ENCODE data around the gene MYO1B. TPM values are rescaled to one million over a fixed set of nuclear protein-coding genes. Genes with fewer than 3 reads are reported as not detected.

MYO1B gene
- total RNA-seq, result 10 to 100 TPM; 11.2 to 12.1 TPM

DNA sequence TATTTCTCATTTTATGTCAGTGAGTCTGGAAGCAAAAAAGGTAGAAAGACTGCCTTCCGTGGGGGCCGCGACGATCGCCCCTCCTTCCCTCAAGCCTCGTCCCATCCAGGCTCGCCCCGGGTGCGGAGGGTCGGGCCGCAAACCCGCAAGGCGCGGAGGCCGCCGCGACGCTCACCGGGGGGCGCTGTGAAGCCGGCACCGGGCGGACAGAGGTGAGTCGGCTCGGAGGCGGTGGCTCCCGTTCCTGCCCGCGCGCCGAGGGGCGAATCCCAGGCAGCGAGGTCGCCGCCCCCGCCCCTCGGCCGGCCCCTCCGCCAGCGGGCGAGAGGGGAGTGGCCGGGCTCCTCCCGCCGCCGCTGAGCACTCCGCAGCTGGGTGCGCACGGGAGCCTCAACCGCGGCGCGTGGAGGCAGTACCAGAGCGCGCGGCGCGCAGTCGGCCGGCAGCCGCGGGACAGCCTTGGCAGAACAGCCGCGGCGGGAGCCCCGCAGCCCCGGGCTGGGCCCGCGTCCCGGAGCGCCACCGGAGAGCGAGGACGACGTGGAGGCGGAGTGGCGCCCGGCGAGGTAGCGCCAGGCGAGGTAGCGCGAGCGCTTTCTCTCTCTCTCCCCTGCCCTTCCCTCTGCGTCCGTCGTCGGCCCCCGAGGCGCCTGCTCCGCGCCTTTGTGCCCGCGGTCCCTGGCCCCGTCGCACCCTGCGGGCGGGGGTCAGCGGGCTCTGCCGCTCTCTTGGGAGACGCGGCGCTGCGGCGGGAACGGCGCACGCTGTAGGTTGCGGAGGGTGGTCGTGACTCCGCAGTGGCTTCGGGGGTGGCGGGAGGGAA, at the start of gene MYO1B:
MYO1B (plus strand) TSS at position 359 of the 823 bp plus-strand sequence. CDS start 31,492 bp downstream, outside the sequence.
- POLR2A ChIA-PET, result no interaction called here
- CTCF ChIA-PET, result interaction anchor here (1.3 kb wide), 1 partner anchor 18 kb away, joined by 3 read pairs; no protein-coding TSS in a partner anchor

DNA sequence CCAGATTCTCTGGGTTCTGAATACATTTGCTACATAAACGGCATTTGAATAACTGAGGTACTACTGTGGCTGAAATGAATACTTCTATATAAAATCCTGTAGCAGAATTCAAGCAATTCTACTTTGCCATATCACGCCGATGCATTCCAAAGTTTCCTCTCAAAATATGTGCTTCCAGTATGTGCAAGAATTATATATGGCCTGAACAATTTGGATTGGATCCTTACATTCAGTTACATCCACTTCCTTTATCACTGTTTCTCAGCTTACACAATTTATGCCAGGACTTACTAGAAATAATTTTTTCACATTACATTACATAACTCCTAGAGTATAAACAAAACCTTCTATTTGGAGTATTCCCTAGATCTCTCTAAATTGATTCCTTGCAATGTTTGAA, 48.1 kb upstream of the MYO1B start:
- ChIA-PET CTCF (interaction anchor here (1.4 kb wide), 1 partner anchor 22 kb away, joined by 3 read pairs; no protein-coding TSS in a partner anchor), POLR2A (no interaction called here)

DNA sequence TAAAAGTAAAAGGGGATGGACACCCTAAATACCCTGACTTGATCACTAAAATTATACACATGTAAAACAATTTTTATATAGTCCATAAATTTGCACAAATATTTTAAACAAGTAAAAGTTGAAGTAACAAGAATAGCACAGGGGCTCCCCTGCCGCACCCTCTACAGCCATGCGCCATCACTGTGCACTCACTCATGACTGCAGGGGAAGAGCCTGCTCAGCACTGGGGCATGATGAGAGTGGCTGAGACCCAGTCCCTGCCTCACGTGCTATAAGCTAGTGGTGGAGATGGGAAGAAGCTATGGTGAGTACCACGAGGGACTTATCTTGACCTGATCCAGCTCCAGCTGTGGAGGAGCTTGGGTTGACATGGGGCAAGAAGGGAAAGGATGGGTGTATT, 46.9 kb upstream of the MYO1B start:
- POLR2A ChIA-PET, result no interaction called here
- CTCF ChIA-PET, result interaction anchor here (1.5 kb wide), 1 partner anchor 19 kb away, joined by 4 read pairs; no protein-coding TSS in a partner anchor

DNA sequence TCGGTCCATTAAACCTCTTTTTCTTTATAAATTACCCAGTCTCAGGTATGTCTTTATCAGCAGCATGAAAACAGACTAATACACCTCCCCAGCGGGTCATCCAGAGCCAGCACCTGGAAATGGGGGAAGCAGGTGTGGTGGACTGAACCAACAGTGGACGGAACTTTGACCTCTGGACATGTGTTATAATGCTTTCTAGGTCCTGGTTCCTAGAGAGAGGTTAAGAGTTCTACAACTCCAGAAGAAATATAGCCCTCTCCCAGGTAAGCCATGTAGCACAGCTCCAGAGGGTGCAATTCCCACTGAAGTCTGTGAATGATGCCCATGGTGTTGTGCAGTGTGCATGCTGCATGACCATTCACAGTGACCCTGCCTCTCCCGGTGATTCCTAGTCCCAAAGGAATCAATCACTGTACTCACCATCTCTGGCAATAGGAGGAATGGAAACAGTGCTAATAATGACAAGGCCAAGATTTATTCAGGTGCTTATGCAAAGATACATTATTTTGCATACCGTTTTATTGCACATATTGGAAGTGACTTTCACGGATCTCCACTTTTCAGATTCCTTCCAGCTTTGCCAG, 45.2 kb upstream of the MYO1B start:
- POLR2A ChIA-PET, result no interaction called here
- CTCF ChIA-PET, result no interaction called here

DNA sequence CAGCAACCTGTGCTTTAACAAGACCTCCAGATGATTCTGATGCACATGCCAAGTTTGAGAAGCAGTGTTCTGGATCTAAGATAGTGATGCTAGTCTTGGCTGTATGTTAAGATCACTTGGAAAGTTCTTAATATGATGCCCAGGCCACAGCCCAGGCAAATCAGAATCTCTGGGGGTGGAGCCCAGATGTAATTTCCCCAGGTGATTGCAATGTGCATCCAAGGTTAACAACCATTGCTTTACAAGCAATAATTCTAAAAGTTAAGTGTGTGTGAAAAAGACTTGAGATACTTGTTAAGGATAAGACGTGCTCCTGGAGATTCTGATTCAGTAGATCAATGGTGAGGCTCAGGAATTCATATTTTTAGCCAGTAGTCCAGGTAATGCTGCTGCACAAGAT, 44.3 kb upstream of the MYO1B start:
- POLR2A ChIA-PET, result no interaction called here

DNA sequence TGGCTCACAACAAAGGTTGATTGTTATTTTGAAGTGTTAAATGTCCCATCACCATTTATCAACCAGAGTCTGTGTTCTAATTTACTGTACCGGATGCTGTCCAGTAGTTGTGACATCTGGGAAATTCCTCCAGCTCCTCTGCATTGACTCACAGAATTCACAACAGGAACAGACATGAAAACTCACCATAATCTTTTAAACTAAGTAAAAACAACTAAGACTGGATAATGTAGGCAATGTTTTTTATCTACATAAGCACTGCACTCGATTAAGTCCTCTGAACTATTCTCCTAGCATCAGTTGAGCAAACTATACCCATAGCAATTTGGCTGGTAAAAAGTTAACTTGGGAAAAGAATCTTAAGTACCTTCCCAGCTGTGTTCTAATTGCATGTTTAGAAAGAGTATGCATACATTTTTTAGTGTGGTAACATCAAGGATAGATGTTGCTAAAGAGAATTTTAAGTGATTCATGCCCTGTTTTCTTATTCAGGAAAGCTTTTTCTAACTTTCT, 42.9 kb upstream of the MYO1B start:
- ChIA-PET CTCF (interaction anchor here (1.3 kb wide), 1 partner anchor 8 kb away, joined by 3 read pairs; no protein-coding TSS in a partner anchor), POLR2A (no interaction called here)

More for the DNA sequence above, 44.3 kb upstream of the MYO1B start:
- CTCF ChIA-PET, result no interaction called here

DNA sequence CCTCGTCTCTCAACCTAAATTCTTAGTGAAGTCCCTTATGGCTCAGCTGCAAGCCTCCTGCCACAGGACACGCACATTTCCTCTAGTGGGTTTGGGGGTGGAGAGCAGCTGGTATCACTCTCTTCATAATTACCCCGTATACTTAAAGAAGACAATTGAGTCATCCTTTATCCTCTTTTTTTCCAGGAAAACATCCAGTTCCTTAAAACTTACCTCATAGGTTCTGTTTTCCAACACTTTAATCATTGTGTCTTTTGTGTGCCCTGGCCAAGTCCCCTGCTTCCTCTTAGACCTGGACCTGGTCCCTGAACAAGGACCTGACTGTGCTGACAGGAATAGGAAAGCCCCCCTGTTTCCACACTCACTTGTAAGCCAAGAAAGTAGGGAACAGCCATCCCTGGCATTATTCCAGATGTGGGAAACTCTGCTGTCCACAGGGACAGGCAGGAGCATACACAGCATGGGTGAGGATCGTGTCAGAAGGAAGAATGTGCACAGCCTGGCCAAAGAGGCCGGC, 42.3 kb upstream of the MYO1B start:
- POLR2A ChIA-PET, result interaction anchor here (0.6 kb wide), 1 partner anchor 9 kb away, joined by 4 read pairs; no protein-coding TSS in a partner anchor
- CTCF ChIA-PET, result interaction anchor here (1.3 kb wide), 1 partner anchor 9 kb away, joined by 3 read pairs; no protein-coding TSS in a partner anchor

DNA sequence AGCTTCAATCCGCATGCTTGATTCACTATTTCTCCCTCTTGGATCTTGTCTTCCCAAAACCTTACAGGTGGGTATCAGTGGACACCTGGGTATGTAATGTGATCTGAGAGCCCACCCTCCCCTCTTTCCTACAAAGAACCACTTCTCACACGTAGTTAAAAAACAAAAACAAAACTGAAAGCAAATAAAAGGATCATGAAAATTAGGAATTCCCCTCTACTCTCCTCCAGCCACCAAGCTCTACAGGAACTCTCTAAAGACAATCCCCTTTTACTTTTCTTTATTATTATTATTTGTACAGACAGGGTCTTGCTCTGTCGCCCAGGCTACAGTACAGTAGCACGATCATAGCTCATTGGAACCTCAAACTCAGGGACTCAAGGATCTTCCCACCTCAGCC, 40.8 kb upstream of the MYO1B start:
- ChIA-PET POLR2A (interaction anchor here (0.6 to 1.7 kb wide), 2 partner anchors 10 to 48 kb away, joined by 4 to 8 read pairs; no protein-coding TSS in a partner anchor), CTCF (interaction anchor here (1.0 to 1.6 kb wide), 2 partner anchors 39 to 317 kb away, joined by 3 to 5 read pairs; no protein-coding TSS in a partner anchor)

DNA sequence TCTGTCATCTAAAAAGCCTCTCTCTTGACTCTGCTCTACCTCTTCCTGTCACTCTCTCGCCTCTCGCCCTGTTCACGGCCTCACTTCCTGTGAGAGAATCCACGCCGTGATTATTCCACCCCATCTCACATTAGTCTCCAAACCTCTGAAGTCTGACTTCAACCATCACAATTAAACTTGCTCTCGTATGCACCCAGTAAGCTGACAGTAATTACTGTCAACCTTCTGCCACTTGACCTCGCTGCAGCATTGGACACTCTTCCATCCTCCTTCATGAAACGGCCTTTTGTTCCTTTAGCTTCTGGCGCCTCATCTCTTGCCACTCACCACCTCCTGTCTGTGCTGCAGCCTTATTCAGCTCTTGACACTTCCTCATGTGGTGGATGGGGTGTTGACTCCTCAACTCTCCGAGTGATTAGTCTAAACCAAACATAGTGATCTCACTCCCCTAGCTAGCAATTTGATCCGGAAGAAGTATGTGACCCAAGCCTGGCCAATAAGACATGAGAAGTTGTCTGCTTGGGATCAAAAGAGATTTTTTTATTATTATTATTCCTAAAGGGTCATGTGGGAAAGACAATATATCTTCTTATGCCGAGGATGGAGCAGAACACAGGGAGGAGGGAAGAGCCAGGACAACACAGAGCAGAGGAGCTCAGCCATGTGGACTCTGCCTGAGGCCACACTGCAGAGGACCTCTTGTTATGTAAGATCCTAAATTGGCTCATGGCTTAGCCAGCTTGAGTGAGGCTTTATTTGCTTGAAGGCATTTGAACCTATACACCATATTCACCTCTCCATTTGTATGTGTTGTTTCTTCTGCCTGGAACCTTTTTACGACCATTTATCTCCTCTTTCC, 38.4 kb upstream of the MYO1B start:
- POLR2A ChIA-PET, result interaction anchor here (0.8 to 1.9 kb wide), 3 partner anchors 13 to 471 kb away, joined by 3 to 15 read pairs (median 5); partner anchors contain the start of gene NABP1
- CTCF ChIA-PET, result interaction anchor here (0.8 to 2.0 kb wide), 4 partner anchors 11 to 42 kb away, joined by 3 to 11 read pairs (median 4); no protein-coding TSS in a partner anchor

DNA sequence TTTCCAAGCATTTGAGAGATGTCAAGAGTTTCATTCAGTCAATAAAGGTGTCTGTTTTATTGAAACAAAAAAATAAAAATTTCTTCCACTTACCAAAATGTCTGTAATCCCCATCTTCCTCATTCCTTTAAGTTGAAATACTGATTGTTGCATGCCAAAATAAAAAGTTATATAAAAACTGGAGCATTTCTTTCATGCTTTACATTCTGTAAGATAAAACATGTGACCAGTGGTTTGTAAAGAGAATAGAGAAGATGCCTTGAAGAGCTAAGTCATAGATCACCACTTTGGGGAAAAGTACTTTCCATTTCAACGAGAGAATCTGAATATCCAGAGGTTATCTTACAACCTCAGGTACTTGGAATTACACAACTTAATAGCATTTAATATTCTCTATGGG, 35.9 kb upstream of the MYO1B start:
- CTCF ChIA-PET, result interaction anchor here (1.7 kb wide), 1 partner anchor 9 kb away, joined by 5 read pairs; no protein-coding TSS in a partner anchor
- POLR2A ChIA-PET, result no interaction called here

DNA sequence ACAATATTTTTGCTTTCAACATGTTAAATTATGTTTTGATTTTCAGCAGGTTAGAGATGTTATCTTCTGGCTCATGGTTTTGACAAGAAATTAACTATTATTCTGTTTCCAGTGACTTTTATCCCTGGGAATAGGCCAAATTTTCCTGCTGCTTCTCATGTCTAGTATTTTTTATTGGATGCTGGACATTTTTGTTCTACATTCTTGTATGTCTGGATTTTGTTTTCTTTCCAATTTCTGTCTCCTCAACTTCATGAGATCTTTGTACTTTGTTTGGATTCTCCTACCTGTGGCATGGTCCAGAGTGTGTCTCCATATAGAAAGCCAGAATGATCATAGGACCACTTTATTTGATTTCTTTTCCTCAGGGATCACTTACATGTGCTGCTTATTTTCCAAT, 33.1 kb upstream of the MYO1B start:
- CTCF ChIA-PET, result no interaction called here
- POLR2A ChIA-PET, result no interaction called here

DNA sequence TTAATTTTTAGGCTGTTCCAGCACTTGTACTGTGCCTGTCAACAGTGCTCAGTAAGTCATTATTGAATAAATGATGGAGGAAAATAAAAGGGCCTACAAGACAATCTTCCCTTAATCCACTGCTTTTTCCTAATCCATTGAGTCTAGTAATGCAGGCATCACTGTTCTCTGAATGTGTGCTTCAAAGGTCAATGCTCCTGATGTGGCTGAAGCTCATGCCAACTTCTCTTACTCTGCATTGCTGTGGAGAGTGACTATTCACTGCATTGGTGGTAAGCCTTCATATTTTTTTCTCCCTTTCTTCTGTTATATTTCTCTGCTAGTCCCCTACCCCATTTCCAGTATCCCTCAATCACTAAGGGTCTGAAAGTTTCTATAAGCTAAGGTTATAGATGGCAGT, 31.9 kb upstream of the MYO1B start:
- CTCF ChIA-PET, result no interaction called here
- POLR2A ChIA-PET, result no interaction called here

DNA sequence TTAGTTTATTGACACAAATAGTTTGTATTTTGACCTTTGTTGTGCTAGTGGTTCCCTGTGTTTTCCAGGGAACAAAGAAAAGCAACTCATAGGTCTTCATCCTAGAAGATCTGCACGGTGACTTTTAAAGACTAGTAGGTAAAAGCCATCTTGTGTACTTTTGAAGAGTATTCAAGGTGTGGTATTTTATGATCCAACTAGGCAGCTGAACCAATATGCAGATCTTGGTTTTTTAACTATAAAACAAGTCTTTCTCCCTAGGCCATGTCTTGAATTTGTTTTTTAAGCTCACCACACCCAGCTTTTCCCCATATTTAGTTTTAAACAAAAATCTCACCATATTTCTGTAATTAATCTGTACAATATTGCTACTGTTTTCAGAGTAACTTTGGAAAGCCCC, 30.0 kb upstream of the MYO1B start:
- CTCF ChIA-PET, result no interaction called here
- POLR2A ChIA-PET, result no interaction called here

DNA sequence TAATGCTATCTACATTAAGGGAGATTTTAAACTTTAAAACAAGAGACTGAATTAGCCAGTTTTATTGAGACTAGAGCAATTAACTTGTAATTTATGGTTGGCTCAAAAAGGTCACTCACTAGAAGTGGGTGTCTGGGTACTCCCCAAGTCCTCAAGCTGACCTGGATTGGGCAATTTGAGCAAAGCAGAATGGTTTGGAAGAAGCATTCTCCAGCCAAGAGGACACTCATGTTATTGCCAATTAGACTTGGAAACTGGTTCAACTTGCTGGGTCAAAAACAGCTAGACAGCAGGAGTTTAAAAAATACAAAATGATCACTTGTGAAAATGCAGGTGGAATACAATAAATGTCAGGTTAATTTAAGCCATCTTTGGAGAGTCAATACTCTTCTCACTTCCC, 29.5 kb upstream of the MYO1B start:
- ChIA-PET CTCF (no interaction called here), POLR2A (no interaction called here)

DNA sequence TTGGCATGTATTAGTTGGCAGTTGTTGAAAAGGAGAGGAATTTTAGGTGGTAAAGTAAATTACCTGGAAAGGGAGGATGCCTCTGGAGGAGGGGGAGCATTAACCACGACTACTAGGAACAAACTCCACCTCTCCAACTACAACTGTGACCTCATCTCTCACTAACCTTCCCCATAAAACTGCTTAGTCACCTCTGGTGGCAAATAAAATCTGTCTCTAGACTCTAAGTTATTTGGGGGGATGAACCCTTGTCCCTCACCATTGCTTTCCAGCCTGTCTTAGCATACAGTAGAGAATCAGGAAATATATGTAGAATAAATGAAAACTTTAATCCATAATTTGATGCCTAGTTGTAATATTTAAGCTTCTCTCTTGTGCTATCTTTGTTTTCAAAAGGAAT, 27.6 kb upstream of the MYO1B start:
- ChIA-PET POLR2A (no interaction called here), CTCF (interaction anchor here (1.0 to 2.5 kb wide), 4 partner anchors 9 to 19 kb away, joined by 3 to 11 read pairs (median 4); no protein-coding TSS in a partner anchor)

DNA sequence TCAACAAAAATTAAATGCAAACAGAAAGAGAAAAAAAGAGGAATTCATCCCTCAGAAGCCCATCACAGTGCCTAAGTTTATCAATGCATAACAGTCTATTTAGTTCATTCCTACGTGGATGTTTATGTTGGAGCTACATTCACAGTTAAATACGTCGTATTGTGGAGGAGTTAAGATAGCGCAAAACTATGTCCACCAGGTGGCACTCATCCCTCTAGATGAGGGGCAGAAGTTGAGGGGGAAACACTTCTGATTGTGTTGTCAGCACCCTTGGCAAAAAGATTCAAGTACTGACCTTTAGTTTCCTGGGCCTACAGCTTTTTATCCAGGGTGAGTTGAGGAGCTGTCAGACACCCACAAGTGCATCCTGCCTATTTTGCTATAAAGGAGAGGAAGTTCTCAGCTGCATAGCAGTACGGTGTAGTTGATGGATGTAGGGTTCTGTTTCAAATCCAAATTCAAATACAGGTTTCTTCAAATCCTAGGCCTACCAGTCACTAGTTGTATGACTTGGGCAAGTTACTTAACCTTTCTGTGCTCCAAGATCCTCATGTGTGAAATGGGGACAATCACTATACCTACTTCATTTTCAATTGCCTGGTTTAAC, 26.8 kb upstream of the MYO1B start:
- ChIA-PET POLR2A (interaction anchor here (1.2 kb wide), 1 partner anchor 24 kb away, joined by 3 read pairs; no protein-coding TSS in a partner anchor), CTCF (interaction anchor here (1.1 to 2.5 kb wide), 4 partner anchors 9 to 22 kb away, joined by 3 to 11 read pairs (median 4); no protein-coding TSS in a partner anchor)

DNA sequence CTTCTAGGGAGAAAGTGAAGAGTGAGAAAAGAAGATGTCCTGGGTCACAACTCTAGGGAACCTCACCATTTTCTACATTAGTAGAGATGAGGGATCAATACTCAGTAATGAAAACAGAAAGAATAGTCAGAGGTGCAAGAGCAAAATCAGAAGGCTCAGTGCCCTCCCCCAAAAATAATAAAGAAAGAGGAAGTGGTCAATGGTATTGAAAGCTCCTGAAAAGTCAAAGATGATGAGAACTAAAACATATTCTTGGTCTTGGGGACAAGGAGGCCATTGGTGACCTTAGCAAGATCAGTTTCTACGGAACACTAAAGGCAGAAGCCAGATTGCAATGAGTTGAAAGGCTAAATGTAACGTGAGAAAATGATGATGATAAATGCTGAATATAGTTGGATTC, 24.5 kb upstream of the MYO1B start:
- ChIA-PET CTCF (no interaction called here), POLR2A (no interaction called here)

DNA sequence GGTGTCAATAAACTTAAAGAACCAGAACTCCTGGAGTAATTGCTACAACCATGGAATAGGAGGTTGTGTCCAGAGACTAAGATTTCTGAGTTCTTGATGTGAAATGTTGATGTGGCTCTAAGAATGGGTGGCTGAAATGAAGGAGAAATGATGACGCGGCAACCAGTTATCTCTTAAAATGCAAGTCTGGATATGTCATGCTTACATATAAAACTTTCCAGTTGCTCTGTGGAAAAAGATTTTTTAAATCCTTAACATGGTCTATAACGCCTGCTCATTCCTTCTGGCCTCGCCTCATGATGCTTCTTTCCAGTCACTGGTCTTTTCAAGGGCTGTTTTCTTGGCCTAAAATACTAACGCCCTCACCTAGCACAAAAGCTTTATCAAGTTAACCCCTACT, 23.5 kb upstream of the MYO1B start:
- POLR2A ChIA-PET, result no interaction called here
- CTCF ChIA-PET, result no interaction called here

DNA sequence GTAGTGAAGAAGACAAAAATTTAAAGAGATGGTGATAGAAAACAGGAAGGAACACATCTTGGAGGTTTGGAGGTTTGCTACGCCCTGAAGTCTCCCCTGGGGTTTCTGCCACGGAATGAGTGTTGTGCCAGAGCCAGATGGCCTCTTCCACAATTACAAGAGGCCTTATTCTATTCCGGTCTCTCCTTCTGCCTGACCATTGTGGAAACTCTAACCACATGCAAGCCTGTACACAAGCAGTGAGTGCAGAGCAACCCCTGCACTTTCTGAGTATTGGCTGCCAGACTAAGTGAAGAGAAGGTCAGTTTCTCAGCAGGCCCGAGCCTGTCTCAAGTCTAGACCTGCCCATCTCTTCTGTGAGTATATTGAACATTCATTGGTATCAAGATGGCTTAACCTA, 22.7 kb upstream of the MYO1B start:
- ChIA-PET POLR2A (no interaction called here), CTCF (no interaction called here)
